Neuron (in vitro differentiated cells): ENCODE results near the gene CFH.
"Not testable (repeated sequence)": the region's sequence is repeated elsewhere in the genome, so short reads cannot be mapped to it uniquely, and the experiment has no call there.

Source experiments
- H2AFZ ChIP-seq: one replicate; pipeline ENCODE4 v1.6.1; 2013; ENCODE audit warnings: low read depth, mild to moderate bottlenecking, inconsistent platforms, low read length, moderate library complexity
- H3K27me3 ChIP-seq: one replicate; pipeline ENCODE4 v1.6.1; 2013; ENCODE audit warnings: low read length; ENCODE audit not compliant: insufficient read depth
- H3K36me3 ChIP-seq: one replicate; pipeline ENCODE4 v1.6.1; 2013; ENCODE audit warnings: low read length; ENCODE audit not compliant: insufficient read depth
- H3K4me1 ChIP-seq: one replicate; pipeline ENCODE4 v1.6.1; 2013; ENCODE audit warnings: low read length; ENCODE audit not compliant: insufficient read depth
- H3K4me3 ChIP-seq: 2 replicates; pipeline ENCODE4 v1.5.1; 2013; ENCODE audit warnings: mild to moderate bottlenecking, low read length, moderate library complexity
- H3K9me3 ChIP-seq: one replicate; pipeline ENCODE4 v1.6.1; 2013; ENCODE audit warnings: low read length

CFH gene

GRCh38 chr1:196677781-196678509 is 26.1 kb downstream of the CFH start:
- Histone ChIP-seq H3K4me1 (no peaks in the 10 kb centered on the region), H3K36me3 (no peaks in the 10 kb centered on the region), H2AFZ (no peak overlapping the region), H3K27me3 (no peaks in the 10 kb centered on the region), H3K9me3 (no peaks in the 10 kb centered on the region), H3K4me3 (no peak overlapping the region)

- Histone ChIP-seq H3K27me3 (no peaks in the 10 kb centered on the region), H2AFZ (no peak overlapping the region), H3K9me3 (no peaks in the 10 kb centered on the region), H3K4me3 (no peak overlapping the region), H3K36me3 (no peaks in the 10 kb centered on the region), H3K4me1 (no peaks in the 10 kb centered on the region)
Measured at GRCh38 chr1:196678510-196678884, 26.7 kb downstream of the CFH start.

GRCh38 chr1:196680107-196680506 is 28.3 kb downstream of the CFH start:
- no peaks in the 10 kb centered on the region for H3K27me3 ChIP-seq
- H2AFZ ChIP-seq: no peak overlapping the region
- no peaks in the 10 kb centered on the region for H3K36me3 ChIP-seq
- no peaks in the 10 kb centered on the region for H3K9me3 ChIP-seq
- no peaks in the 10 kb centered on the region for H3K4me1 ChIP-seq
- H3K4me3 ChIP-seq: no peak overlapping the region

- no peaks in the 10 kb centered on the region for H3K9me3 ChIP-seq
- H3K27me3 ChIP-seq: no peaks in the 10 kb centered on the region
- no peaks in the 10 kb centered on the region for H3K4me1 ChIP-seq
- H3K4me3 ChIP-seq: no peak overlapping the region
- no peak overlapping the region for H2AFZ ChIP-seq
- H3K36me3 ChIP-seq: no peaks in the 10 kb centered on the region
Measured at GRCh38 chr1:196684476-196684875, 32.6 kb downstream of the CFH start.

- Histone ChIP-seq H3K27me3 (no peaks in the 10 kb centered on the region), H3K4me3 (no peak overlapping the region), H3K9me3 (no peaks in the 10 kb centered on the region), H2AFZ (no peak overlapping the region), H3K36me3 (no peaks in the 10 kb centered on the region), H3K4me1 (no peaks in the 10 kb centered on the region)
Measured at GRCh38 chr1:196685506-196685905, 33.7 kb downstream of the CFH start.

GRCh38 chr1:196689001-196689400 is 37.2 kb downstream of the CFH start:
- Histone ChIP-seq H3K4me1 (no peaks in the 10 kb centered on the region), H2AFZ (no peak overlapping the region), H3K27me3 (no peaks in the 10 kb centered on the region), H3K4me3 (no peak overlapping the region), H3K9me3 (no peaks in the 10 kb centered on the region), H3K36me3 (no peaks in the 10 kb centered on the region)

- H2AFZ ChIP-seq: no peak overlapping the region
- H3K36me3 ChIP-seq: no peaks in the 10 kb centered on the region
- no peaks in the 10 kb centered on the region for H3K4me1 ChIP-seq
- no peak overlapping the region for H3K4me3 ChIP-seq
- H3K27me3 ChIP-seq: no peaks in the 10 kb centered on the region
- no peaks in the 10 kb centered on the region for H3K9me3 ChIP-seq
Measured at GRCh38 chr1:196690582-196690981, 38.7 kb downstream of the CFH start.

- Histone ChIP-seq H3K9me3 (no peaks in the 10 kb centered on the region), H3K4me1 (no peaks in the 10 kb centered on the region), H3K36me3 (no peaks in the 10 kb centered on the region), H2AFZ (no peak overlapping the region), H3K4me3 (no peak overlapping the region), H3K27me3 (no peaks in the 10 kb centered on the region)
Measured at GRCh38 chr1:196698993-196699392, 47.1 kb downstream of the CFH start.

GRCh38 chr1:196701144-196701543 is 49.3 kb downstream of the CFH start:
- H2AFZ ChIP-seq: no peak overlapping the region
- H3K36me3 ChIP-seq: no peaks in the 10 kb centered on the region
- no peaks in the 10 kb centered on the region for H3K4me1 ChIP-seq
- H3K4me3 ChIP-seq: no peak overlapping the region
- no peaks in the 10 kb centered on the region for H3K27me3 ChIP-seq
- no peaks in the 10 kb centered on the region for H3K9me3 ChIP-seq

GRCh38 chr1:196709892-196710291 is 58.0 kb downstream of the CFH start:
- H3K4me3 ChIP-seq, H3K9me3 ChIP-seq, H3K4me1 ChIP-seq, H3K27me3 ChIP-seq, H2AFZ ChIP-seq, H3K36me3 ChIP-seq: not testable (repeated sequence)

- H3K36me3 ChIP-seq: no peaks in the 10 kb centered on the region
- no peaks in the 10 kb centered on the region for H3K9me3 ChIP-seq
- no peak overlapping the region for H2AFZ ChIP-seq
- no peaks in the 10 kb centered on the region for H3K4me1 ChIP-seq
- H3K27me3 ChIP-seq: no peaks in the 10 kb centered on the region
- no peak overlapping the region for H3K4me3 ChIP-seq
Measured at GRCh38 chr1:196717868-196718267, 66.0 kb downstream of the CFH start.

- no peaks in the 10 kb centered on the region for H3K36me3 ChIP-seq
- no peaks in the 10 kb centered on the region for H3K9me3 ChIP-seq
- no peak overlapping the region for H2AFZ ChIP-seq
- no peak overlapping the region for H3K4me3 ChIP-seq
- H3K4me1 ChIP-seq: no peaks in the 10 kb centered on the region
- H3K27me3 ChIP-seq: no peaks in the 10 kb centered on the region
Measured at GRCh38 chr1:196723325-196724185, 71.7 kb downstream of the CFH start.

GRCh38 chr1:196732526-196732925 is 80.7 kb downstream of the CFH start:
- Histone ChIP-seq H3K9me3 (no peaks in the 10 kb centered on the region), H3K4me3 (no peak overlapping the region), H3K36me3 (no peaks in the 10 kb centered on the region)

More at GRCh38 chr1:196732526-196732925, 80.7 kb downstream of the CFH start:
- H3K4me1 ChIP-seq: no peaks in the 10 kb centered on the region
- H2AFZ ChIP-seq: no peak overlapping the region
- no peaks in the 10 kb centered on the region for H3K27me3 ChIP-seq
